ENCODE results near the gene PRR33.

The PRR33 gene

DNA sequence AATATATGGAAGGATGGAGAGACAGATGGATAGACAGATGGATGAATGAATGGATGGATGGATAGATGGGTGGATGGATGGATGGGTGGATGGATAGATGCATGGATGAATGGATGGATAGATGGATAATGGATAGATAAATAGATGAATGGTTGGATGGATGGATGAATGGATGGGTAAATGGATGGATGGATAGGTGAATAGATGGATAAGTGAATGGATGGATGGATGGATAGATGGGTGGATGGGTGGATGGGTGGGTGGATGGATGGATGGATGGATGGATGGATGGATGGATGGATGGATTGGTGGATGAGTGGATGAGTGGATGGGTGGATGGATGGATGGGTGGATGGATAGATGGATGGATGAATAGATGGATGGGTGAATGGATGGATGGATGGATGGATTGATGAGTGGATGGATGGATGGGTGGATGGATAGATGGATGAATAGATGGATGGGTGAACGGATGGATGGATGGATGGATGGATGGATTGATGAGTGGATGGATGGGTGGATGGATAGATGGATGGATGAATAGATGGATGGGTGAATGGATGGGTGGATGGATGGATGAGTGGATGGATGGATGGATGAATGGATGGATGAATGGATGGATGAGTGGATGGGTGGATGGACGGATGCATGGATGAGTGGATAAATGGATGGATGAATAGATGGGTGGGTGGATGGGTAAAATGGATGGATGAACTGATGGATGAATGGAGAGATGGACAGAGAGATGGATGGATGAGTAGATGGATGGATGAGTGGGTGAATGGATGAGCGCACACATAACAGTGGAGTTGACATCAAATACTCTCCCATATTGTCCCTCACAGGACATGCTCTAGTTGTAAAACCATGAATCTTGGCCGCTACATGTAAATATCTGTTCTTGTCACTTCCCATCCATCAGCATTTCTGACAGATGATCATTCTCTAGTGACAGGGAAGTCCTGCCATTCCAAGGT lies 30.0 kb downstream of the PRR33 start:
- no peak for DNase-seq

DNA sequence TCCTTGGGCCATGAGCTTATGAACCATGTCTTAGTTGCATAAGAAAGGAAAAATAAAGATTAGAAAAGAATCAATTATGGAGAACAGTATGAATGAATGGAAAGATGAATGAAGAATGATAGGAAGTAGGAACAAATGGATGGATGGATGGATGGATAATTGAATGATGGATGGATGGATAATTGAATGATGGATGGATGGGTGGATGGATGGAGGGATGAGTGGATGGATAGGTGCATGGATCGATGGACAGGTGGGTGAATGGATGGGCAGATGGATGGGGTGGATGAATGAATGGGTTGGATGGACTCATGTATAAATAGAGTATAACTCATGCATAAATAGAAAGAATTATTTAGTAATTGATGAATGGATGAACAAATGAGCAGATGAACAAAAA lies 31.6 kb downstream of the PRR33 start:
- no peak for DNase-seq

DNA sequence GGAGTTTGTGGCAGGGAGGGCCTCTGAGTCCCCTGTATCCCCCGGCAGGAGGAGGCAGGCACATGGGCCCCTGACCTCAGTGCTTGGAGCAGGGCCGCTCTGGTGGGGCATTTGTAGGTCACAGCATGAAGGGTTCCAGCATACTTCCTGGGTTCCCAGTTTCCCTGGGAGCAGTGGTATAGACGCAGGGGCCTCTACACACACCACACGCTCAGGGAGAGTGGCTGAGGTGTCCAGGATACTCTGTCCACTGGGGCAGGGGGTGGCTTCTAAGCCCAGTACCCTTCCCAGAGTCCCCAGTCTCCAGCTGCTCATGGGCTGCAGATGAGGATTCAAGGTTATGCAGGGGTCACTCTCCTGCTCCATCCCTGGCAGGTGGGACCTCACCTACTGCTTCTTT lies 32.7 kb downstream of the PRR33 start:
- no peak for DNase-seq

DNA sequence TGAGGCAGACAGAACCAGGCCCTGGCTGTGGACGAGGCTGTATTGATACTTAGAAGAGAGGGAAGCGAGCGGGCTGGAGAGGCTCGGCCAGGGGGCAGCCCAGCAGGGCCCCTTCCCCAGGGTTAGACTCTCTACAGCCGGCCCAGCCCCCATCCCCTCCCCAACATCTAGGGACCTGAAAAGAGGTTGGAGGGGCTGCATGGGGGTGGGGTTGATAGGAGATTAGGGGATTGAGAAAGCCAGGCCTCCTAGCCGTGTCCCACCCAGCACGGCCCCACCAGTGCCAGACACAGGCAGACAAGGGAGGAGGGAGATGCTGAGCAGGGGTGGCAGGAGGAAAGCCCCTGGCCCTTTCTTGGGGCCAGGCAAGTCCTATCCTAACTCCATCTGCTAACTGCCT lies 33.1 kb downstream of the PRR33 start:
- DNase-seq: no peak

DNA sequence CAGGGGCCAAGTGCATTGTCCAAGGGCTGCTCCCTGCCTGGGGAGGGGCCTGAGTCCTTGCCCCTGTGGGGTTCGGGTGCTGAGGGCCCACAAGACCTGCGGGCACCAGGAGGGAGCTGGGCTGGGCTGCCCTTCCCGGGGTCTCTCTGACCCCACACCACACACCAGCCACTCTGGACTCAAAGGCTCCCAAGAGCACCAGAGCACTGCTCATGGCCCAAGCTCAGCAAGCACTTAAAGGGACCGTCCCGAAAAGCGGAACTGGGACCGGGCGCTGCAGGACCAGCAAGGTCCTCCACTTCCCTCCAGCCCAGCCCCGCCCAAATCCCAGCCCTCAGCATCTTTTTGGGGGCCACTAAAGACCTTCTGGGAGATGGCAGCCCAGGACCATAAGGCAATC lies 33.5 kb downstream of the PRR33 start:
- DNase-seq: no peak

DNA sequence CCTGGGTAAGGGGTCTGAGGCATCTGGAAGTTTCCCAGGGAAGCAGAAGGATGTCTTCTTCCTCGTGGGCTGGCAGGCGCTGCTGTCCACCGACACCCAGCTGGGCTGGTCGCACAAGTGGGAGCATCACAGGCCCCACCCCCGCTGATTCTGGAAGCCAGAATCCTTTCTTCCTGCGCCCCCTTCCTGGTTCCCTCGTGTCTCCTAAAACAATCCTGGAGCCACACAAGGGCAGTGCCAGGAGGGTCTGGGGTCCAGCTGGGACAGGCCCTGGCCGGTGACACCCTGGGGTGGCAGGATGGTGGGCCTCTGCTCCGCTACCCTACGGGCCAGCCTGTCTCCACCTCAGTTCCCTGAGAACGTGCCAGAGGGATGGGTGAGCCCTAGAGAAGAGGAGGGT lies 34.6 kb downstream of the PRR33 start:
- DNase-seq: no peak

DNA sequence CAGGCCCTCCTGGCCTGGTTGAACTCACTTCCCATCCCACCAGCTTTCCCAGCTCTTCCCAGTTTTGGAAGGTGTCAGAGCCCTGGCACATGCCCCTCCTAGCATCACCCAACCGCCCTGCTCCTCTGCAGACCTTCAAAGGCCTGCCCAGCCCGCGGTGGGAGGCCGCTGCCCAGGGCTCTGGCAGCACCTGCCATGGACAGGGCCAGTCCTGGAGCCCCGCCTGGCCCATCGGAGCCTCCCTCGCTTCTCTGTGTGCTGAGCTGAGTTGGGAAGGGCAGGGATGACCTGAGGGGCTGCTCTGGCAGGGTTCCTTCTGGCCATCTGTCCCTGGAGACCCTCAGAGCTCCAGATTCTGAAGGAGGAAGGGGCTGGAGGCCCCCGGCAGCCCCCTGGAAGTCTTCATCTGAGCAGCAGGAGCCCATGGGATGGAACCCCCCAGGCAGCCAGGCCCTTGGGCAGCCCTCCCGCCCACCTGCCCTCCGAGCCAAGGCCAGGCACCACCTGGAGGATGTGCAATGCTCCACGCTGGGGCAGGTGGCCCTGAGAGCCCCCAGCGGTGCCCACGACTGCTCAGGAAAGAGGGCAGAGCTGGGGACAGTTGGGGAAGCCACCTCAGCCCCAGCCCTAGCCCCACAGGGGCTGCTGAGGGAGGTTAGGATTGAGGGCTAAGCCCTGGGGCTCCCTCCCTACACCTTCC lies 35.2 kb downstream of the PRR33 start:
- no peak for DNase-seq

DNA sequence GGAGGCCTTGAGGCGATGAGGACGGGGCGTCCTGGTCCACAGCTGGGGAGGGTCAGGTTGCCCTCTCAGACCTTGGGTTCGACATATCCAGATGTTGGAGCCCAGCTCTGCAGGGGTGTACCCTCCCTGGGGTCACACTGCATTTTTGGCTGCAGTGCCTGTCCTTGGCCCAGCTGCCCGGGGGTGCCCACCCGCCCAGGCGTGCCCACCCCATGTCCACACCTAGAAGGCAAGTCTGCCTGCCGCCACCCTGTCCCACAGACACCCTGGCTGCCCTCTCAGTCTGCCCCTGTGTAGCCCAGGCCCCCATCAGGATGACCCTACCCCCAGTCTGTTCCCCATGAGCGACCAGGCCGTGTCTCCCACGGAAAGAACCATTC lies 35.8 kb downstream of the PRR33 start:
- DNase-seq: no peak

DNA sequence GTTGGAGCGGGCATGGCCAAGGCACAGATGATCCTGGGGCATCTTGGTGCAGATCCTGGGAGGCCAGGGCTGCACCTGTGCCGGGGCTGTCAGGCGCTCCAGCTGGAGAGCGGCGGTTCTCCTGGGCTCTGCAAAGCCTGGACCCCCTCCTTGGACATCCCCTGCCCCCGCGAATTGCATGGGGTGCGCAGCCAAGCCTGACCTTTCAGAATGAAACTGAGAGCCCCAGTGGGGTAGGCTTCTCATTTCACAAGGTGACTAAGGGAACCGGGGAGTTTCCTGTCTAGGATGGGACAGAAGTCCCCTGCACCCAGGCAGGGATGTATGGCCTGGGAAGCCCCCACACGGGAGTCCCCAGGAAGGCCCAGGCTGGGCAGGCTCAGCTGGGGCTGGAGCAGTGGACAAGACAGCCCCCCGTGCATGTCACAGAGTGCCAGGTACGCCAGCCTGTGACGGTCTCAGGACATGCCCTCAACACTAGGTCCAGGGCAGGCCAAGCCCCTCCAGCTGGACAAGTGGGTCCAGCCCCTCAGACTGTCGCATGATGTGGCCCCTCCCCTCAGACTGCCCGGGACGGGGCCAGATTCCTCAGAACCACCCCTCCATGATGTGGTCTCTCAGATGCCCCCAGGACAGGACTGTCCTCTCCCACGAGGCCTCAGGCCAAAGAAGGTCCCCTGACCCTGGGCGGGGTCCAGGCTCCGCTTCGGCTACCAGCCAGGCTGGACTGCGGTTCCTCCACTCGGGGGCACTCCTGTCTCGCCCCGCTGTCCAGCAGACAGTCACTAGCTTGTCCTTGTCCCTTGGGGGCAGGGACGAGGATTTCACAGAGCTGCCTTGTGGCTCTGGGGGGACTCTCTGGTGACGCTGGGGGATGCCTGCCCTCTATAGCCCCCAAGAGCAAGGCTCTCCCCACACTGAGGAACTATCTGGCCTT lies 36.5 kb downstream of the PRR33 start:
- DNase-seq: no peak

DNA sequence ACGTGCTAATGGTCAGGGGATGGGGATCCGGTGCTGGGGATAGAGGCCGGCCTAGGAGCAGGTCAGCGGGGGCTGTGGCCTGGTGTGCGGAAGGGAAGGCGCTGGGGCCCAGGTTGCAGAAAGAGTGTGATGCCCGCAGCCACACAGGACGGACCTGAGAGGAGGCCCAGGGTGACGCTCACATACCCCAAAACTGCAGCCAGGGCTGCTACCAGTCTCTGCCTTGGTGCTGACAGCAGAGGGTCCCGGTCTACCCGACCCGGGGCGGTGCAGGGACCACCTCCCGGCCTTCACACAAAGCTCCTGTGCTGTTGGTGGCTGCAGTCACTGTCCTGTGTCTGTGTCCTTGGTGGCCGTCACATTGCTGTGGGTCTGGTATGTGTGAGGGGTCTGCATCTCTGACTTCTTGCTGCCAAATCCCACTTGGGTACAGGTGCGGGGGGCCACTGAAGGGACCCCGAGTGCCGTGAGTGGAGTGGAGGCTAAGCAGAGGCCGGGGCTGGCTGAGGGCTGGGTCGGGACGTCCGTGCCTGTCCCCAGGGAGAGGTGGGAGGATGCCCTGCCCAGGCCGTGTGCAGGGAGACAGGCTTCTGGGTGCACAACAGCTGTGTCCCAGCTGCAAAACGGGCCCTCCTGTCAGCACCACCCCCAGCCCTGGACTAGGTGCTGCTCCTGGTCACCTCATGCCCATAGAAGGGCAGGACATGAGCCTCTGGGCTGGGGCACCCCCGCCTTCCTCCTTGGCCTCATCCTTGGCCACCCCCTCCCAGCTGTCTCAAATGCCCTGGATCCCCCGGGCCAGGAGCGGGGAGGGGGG lies 37.4 kb downstream of the PRR33 start:
- DNase-seq: no peak

DNA sequence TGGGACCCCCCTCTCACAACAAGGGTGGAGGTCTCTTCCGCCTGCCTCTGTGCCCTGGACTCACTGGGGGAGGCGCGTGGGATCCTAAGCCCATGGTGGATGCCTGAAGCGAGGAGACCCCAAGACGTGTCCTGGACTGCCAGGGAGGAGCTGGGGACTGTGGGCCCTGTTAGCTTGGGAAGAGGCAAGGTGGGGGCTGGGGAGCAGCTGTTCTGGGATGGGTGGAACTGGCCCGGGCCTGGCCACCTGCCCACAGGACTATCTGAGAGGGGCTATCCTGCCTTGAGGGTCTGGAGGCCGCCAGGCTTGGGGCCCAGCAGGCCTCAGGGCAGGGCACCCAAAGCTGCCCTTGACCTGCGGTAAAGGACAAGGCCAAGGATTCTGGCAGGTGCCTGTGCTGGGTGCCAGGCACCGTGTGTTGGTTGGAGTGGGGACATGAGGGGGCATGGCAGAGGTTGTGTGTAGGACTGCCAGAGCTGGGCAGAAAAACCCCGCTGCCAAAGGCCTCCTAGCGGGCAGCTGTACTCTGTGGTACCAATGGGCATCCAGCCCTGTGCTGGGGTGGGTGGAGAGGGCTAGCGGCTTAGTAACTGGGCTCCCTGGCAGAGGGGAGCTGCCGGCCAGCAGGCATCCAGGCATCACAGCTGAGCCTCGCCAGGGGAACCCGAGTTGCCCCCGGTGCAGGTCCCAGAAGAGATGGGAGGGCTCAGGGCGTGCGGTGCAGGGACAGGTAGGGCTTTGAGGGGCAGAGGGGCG lies 38.1 kb downstream of the PRR33 start:
- DNase-seq: no peak

DNA sequence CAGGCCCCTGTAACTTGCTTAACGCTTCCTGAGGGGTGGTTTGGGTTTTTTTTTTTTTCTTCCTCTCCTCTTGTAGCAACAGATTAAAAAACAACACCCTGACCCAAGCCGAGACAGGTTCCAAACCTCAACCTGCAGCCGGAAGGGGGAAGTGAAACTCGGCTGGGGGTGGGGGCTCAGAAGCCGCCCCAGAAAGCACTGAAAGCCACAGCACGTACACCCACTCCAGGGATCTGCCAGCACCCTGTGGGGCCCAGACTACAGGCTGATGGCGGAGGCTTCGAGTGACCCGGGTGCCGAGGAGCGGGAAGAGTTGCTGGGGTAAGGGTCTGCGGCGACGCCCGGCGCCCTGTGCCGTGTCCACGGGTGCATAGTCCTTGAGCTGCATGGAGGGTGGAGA lies 38.8 kb downstream of the PRR33 start, which contains the start of gene LSP1:
Gene LSP1, plus strand, starts transcription at position 208 of the 400 bp plus-strand sequence. Its CDS starts 61 bp downstream, at position 269.
- no peak for DNase-seq

DNA sequence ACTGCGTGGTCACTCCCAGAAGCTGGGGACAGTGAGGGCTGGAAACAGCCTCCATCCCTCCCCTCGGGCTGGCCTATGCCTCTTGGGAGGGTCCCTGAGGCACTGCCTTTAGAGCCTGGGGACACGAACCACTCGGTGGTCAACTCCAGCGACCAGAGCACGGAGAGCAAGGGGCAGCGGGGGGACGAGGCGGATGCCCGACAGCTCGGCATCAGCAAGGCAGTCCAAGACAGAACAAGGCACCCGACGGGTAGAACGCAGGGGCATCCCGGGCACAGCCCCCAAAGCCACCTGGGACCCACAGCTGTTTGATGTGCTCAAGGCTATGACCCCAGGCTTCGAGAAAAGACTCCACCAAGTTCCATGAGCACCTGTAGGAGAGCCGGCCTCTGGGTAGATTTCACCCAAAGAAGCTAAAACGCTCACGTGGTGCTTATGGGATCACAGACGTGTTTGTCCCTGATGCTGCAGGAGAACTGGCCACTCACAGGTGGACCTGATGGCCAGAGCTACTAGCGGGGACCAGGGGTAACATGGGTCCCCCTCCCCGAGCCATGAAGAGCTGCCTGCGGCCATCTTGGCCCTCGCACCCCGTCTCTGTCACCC lies 39.3 kb downstream of the PRR33 start:
- no peak for DNase-seq

DNA sequence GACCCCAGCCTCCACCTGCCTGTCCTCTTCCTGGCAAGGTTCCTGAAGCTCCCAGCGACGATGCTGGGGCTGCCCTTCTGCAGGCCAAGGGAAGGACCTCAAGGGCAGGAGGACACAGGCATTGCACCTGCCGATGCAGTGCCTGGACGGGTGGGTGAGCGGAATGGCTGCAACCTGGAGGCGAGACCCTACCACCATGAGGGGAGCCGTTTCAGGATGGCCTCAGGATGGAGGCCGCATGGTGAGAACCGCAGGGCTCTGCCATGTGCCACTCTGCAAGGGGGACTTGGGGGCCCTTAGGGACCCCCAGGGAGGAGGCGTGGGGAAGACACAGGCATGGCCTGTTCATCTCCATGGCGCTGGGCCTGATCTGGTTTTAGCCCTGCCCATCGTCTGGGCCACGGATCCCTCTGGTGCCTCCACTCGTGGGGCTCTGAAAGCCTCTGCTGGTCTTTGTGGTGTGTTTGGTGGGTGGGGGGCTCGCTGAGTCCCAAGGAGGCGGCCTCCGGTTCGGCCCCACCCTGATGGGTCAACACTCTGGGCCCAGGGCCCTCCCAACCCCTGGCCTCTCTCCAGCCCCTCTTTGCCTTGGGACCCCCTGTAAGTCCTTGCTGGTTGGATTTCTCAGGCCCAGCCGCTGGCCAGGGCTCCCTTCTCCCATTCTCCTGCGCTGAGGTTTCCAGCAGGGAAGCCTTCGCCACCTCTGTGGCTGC lies 40.1 kb downstream of the PRR33 start:
- DNase-seq: no peak

DNA sequence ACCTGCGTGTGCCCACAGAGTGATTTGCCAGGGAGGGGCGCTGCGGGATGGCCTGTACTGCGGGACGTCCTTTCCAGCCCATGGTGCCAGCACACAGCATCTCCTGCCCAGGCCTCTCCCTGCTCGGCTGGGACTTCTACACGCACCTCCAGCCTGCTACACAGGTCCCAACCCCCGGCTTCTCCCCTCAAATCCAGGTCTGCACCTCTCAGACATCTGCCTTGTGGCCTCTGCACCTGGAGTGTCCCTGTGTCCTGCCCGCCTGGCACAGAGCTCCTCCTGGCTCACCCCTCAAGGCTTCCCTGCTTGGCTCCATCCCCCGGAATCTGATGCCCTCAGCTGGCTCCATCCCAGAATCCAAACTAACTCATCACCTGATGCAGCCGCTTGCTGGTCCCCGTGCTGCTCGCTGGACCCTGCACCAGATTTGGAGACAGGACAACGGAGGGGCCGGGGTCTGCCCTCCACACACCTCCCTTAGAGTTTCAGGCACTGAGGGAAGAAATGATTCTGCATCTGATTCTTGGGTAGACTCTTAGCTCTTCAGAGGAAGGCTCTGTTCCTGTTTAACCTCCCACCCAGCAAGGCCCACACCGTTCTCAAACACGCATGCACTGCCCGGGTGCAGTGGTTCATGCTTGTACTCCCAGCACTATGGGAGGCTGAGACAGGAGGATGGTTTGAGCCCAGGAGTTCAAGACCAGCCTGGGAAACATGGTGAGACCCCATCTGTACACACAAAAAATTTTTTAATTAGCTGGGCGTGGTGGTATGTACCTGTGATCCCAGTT lies 42.9 kb downstream of the PRR33 start:
- no peak for DNase-seq

DNA sequence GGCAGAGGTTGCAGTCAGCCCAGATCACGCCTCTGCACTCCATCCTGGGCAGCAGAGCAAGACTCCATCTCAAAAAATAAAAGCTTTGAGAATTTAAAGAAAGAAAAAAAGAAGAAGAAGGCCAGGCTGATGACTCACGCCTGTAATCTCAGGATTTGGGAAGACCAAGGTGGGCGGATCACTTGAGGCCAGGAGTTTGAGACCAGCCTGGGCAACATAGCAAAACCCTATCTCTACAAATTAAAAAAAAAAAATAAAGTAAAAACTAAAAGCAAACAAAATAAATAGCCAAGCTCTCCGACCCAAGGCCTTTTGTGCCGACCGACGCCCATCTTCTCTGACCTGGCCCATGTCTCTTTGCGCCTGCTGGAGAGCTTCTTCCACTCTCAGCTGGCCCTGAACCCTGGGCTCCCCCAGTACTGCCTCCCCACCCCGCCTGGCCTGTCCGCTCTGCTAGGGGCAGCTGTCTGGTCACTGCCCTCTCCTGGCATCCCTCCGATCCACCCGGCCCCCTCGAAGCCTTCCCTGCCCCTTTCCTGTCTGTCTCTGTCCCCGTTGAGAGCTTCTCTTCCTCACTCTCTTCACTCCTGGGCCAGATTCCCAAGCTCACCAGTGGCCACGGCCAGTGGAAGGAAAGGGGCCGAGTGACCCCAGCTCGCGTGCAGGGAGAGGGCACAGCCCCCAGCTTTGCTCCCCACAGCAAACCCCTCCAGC lies 43.6 kb downstream of the PRR33 start:
- no peak for DNase-seq

DNA sequence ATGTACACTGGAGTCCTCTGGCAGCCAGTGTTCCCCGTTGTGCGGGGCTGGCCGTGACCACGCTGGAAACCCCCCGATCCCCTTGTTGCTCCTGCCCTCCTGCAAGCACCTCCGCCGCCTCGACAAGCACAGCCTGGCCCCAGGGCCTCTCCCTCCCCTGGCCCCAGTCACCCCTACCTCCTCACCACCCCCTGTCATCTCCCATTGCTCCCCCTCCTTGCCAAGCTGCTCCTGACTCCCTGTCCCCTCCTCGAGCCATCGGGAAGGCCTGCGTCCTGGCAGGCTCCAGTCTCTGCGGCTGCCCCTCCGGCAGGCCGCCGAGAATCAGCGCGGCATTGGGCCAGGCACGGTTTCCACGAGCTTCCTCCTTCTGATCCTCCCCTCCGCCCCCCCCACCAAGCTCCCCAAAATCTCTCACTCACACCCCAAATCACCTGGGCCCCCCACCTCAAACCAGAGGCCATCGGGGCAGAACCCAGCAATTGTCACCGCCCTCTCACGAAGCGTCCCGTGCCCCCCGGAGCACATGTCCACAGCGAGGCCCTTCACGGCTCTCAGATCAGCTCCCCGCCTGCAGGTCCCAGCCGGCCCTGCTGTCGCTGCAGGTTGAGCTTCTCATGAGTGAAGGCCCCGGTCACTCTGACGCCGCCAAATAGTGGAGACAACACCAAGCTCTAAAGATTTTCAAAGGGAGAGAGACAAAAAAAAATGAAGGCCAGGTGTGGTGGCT lies 44.5 kb downstream of the PRR33 start:
- no peak for DNase-seq

DNA sequence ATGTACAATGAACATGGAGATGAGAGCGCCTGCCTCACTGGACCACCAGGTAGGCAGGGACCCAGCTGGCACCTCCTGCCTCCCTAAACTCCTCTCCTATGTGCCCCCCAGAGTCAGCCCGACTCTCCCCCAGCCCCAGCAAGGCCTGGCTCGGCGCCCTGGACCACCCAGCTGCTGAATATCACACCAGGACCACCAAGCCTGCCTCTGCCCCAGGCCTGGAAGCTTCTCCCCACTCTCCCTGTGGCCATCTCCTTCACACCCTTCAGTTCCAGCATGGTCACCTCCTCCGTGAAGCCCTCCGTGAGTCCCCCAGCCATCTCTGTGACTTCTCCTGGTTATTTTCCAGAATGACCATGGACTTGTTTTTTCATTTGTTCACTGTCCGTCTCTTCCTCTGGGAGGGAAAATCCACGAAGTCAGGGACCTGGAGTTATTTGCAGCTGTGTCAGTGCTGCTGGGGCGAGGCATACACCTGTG lies 45.2 kb downstream of the PRR33 start:
- no peak for DNase-seq
